Stimulated activated CD4-positive, alpha-beta T cell treated with anti-CD3 and anti-CD28 coated beads, Interleukin-15, amount 100 ng/mL, for 1 hour (primary cell): ENCODE measurements around the gene PCDHB15.
"Not testable (repeated sequence)": the region's sequence is repeated elsewhere in the genome, so short reads cannot be mapped to it uniquely, and the experiment has no call there.

Experiments
- DNase-seq, 2 donors: peaks; one replicate each; pipeline ENCODE4 v3.0.0-alpha.2; 2020; ENCODE audit warnings: low read depth in 1 of 2, low spot score in 1 of 2

The PCDHB15 gene

DNA sequence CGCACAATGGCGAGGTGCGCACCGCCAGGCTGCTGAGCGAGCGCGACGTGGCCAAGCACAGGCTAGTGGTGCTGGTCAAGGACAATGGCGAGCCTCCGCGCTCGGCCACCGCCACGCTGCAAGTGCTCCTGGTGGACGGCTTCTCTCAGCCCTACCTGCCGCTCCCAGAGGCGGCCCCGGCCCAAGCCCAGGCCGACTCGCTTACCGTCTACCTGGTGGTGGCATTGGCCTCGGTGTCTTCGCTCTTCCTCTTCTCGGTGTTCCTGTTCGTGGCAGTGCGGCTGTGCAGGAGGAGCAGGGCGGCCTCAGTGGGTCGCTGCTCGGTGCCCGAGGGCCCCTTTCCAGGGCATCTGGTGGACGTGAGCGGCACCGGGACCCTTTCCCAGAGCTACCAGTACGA, 2.2 kb downstream of the PCDHB15 start:
- DNase-seq, result not testable (repeated sequence)

DNA sequence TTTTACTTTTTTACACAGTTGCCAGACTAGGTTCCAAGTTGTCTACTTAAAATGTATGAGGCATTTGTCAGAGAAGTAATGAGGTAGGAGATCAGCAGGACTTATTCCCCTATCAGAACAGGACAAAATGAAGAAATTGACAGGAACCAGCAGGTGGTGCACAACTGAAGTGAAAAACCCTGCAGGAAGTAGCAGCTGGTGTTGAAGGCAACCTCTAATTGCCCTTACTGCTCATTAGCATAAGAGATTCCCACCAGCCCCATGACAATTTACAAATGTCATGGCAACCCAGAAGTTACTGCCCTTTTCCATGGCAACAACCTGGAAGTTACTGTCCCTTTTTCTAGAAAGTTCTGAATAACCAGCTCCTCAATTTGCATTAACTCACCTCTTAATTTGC, 5.4 kb downstream of the PCDHB15 start:
- no peak for DNase-seq

DNA sequence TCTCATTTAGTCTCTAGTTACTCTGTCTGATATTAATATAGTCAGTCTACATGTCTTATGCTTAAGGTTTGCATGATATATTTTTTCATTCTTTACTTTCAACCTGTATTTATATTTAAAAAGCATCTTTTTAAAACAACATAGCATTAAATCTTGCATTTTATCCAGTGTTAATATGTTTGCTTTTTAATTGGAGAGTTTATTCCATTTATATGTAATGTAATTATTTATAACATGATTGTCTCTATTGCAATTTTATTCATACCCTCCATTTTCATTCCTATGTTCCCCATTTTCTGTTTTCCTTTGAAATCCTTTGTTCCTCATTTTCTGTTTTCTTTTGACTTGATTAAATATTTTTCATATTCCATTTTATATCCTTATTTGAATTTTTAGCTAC, 13.3 kb downstream of the PCDHB15 start:
- no peak for DNase-seq

DNA sequence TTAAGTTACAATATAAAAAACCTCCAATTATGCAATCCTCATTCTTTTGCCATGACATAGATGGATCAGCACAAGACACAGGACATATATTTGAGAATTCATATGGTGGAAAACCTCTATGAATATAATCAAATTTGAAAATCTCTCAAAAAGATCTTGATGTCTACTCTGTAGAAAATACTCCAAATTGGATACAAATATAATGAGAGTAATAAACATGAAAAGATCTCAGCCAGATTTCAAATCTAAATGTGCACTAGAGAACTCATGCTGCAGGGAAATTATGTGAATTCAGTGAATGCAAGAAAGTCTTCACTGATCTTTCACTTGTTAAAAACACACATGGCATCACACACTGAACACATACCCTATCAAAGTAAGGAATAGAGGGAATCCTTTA, 13.8 kb downstream of the PCDHB15 start:
- no peak for DNase-seq

DNA sequence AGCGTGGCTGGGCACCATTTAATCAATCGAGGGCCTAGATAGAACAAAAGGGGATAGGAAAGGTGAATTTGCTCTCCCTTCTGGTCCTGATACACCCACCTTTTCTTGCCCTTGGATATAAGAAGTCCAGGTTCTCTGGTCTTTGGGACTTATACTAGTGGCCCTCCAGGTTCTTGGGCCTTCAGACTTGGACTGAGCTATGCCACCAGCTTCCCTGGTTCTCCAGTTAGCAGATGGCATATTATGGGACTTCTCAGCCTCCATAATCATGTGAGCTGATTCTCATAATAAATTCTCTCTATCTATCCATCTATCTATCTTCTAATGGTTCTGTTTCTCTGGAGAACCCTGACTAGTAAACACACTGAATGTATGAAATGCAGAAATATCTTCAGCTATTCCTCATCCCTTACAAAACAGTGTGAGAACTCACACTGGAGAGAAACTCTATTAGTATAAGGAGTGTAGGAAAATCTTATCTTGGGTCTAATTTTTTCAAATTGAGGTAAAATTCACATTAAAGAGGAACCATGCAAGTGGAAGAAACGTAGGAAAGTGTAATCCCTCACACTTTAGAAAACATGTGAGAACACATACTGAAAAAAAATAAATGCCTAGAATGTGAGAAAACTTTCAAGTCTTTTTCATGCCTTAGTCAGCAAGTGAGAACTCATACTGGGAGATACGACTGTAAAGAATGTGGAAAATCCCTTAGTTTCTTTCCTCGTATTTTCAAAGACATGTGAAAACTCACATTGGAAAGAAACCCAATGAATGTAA, 15.5 kb downstream of the PCDHB15 start:
- no peak for DNase-seq

DNA sequence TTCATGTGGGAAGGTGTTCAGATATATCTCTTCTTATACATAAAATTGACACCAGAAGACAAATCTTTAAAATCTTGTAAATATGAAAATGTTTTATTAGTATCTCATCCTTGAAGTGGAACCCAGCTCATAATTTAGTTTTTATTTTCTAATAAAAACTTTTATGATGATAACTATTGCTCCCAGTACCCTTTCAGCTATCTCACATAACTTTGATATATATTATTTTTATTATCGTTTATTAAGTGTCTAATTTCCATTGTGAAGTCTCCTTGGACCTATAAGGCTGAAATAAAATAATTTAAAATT, 16.0 kb downstream of the PCDHB15 start:
- no peak for DNase-seq

- DNase-seq, result no peak
These were observed 24.0 kb downstream of the PCDHB15 start for GRCh38 chr5:141269195-141269594.

GRCh38 chr5:141272906-141273305, 27.7 kb downstream of the PCDHB15 start:
- no peak for DNase-seq

DNA sequence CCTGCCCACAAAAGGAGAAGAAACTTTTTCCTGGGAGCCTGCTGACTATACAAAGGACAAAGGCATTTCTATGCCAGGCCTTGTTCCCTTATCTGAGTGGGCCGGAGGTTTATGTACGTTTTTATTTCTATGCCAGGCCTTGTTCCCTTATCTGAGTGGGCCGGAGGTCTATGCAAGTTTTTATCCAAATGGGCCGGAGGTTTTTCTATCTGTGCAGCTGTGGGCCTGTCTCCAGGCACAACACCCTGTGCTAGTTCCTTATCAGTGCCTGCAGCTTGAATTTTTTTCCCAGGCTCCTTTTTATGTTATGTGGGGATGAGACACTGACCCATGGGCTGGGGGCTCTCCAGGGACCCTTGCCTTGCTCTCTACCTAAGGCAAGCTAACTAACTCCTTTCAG, 53.2 kb downstream of the PCDHB15 start:
- DNase-seq, result no peak
